Mammary epithelial cell (primary cell): ENCODE data around the gene HDAC4.

Experiments
- EZH2 ChIP-seq: IDR thresholded peaks from 2 replicates; pipeline ENCODE4 v1.6.1; 2012; ENCODE audit warnings: low read length, inconsistent platforms, borderline replicate concordance
- TF ChIP-seq, protein P1 (sequence below), 2 donors: IDR thresholded peaks in 1 of 2; conservative IDR thresholded peaks in 1 of 2; 2 replicates each; pipeline ENCODE4 v1.5.1; 2011 to 2012; ENCODE audit warnings: inconsistent platforms in 2 of 2, low read length in 2 of 2, mild to moderate bottlenecking in 2 of 2, control low read depth in 1 of 2, low read depth in 1 of 2; ENCODE audit not compliant: insufficient read depth in 1 of 2; ENCODE audit errors: extremely low read depth in 1 of 2

DNA sequence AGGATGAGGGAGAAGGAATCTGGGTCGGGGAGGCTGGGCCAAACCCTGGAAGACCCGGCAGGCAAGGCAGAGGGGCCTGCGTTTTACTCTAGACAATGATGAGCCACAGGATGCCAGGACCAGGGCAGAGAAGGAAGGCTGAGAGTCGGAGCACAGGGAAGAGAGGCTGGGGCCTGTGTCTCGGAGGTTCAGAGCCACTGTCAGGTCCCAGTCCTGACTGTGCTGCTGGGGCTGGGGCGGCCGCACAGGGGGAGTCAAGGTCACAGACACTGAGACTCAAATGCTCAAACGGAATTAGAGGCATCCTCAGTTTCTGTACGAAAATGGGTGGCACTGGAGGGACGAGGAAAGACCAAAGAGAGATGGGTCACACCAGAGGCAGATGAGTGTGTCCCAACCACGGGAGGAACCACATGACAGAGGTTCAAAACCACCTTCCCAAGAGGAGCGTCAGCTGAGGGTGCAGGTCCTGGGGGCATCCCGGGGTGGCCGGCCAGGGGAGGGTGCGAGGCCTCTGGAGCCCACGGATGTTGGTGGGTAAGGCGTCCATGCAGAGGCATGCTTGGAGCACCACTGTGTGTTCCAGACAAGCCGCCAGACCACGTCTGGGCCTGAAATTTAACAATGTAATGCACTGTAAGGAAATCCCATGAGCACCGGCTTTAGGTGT lies 14.7 kb downstream of the HDAC4 start:
- TF ChIP-seq, protein P1, sequence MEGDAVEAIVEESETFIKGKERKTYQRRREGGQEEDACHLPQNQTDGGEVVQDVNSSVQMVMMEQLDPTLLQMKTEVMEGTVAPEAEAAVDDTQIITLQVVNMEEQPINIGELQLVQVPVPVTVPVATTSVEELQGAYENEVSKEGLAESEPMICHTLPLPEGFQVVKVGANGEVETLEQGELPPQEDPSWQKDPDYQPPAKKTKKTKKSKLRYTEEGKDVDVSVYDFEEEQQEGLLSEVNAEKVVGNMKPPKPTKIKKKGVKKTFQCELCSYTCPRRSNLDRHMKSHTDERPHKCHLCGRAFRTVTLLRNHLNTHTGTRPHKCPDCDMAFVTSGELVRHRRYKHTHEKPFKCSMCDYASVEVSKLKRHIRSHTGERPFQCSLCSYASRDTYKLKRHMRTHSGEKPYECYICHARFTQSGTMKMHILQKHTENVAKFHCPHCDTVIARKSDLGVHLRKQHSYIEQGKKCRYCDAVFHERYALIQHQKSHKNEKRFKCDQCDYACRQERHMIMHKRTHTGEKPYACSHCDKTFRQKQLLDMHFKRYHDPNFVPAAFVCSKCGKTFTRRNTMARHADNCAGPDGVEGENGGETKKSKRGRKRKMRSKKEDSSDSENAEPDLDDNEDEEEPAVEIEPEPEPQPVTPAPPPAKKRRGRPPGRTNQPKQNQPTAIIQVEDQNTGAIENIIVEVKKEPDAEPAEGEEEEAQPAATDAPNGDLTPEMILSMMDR (conservative IDR thresholded peaks at IDR 0.05 in 1 of 2, IDR thresholded peaks at IDR 0.05 in 1 of 2; ENCODE audit: extremely low read depth in 1 of 2, insufficient read depth in 1 of 2, low read depth in 1 of 2, low read length in 2 of 2) = no peak
- no peak for TF ChIP-seq EZH2
